Neural crest cell (in vitro differentiated cells): ENCODE measurements around the gene RICTOR. TPM values are rescaled to one million over a fixed set of nuclear protein-coding genes. Genes with fewer than 3 reads are reported as not detected.

Experiments used
- DNase-seq: peaks from one replicate; pipeline ENCODE4 v3.0.0; 2021; ENCODE audit warnings: low read depth, mixed read lengths, low spot score
- H3K27ac Mint-ChIP-seq: one replicate; pipeline ENCODE4 v1.8.0; 2021; ENCODE audit warnings: mild to moderate bottlenecking, mixed read lengths; ENCODE audit not compliant: unreplicated experiment
- H3K27me3 Mint-ChIP-seq: 2 replicates; pipeline ENCODE4 v1.8.0; 2021; ENCODE audit warnings: low read depth, mild to moderate bottlenecking, mixed read lengths
- H3K36me3 Mint-ChIP-seq: 2 replicates; pipeline ENCODE4 v1.8.0; 2021; ENCODE audit warnings: low read depth, mild to moderate bottlenecking, mixed read lengths
- H3K4me1 Mint-ChIP-seq: 2 replicates; pipeline ENCODE4 v1.8.0; 2021; ENCODE audit warnings: mixed read lengths
- H3K4me3 Mint-ChIP-seq: one replicate; pipeline ENCODE4 v1.8.0; 2021; ENCODE audit warnings: mild to moderate bottlenecking, mixed read lengths
- H3K9me3 Mint-ChIP-seq: 2 replicates; pipeline ENCODE4 v1.8.0; 2021; ENCODE audit warnings: mixed read lengths
- CTCF ChIP-seq: fragments of 200-600 bp; sonication (generic); conservative IDR thresholded peaks from 2 replicates; pipeline ENCODE4 v1.5.0; 2021; ENCODE audit warnings: antibody characterized with exemption, mild to moderate bottlenecking
- total RNA-seq: library from RNA; stranded (reverse); gene quantifications from 2 replicates; pipeline ENCODE4 v1.2.1, GENCODE V29; 2021

The RICTOR gene
- total RNA-seq, 1 donor from 2014 or later: 22.2 TPM

DNA sequence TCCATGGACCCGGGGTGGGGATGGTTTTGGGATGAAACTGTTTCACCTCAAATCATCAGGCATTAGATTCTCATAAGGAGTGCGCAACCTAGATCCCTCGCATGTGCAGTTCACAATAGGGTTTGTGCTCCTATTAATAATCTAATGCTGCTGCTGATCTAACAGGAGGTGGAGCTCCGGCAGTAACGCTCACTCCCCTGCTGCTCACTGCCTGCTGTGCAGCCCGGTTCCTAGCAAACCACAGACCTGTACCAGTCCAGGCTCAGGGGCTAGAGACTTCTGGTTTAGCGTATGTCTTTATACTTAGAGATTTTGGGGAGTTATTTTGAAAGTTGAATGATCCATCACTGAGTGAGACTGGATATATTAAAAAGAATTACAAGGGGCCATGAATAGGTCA lies 50.2 kb downstream of the RICTOR start:
- TF ChIP-seq CTCF: no peak
- no peak for DNase-seq
- Mint-ChIP-seq H3K9me3 (peaks cover 5% of the 10 kb centered on the region), H3K36me3 (peaks cover 15% of the 10 kb centered on the region), H3K4me3 (no peak overlapping the region), H3K27ac (no peak overlapping the region), H3K4me1 (peaks cover 19% of the 10 kb centered on the region), H3K27me3 (no peaks in the 10 kb centered on the region)

DNA sequence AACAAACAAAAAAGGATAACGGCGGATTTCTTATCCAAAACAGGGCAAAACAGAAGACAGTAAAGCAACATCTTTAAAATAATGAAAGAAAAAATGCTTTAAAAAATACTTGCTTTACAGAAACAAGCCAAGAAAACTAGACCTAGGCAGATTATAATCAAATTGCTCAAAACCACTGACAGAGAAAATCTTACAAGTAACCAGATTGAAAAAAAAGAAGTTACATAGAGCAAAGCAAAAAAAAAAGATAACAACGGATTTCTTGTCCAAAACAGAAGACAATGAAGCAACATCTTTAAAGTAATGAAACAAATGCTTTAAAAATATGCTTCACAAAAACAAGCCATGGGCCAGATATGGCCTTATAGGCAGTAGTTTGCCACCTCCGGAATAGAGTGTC lies 51.1 kb downstream of the RICTOR start:
- no peak overlapping the region for H3K27ac Mint-ChIP-seq
- H3K9me3 Mint-ChIP-seq: peaks cover 2% of the 10 kb centered on the region

GRCh38 chr5:39022151-39022550 lies 52.0 kb downstream of the RICTOR start:
- Mint-ChIP-seq H3K4me3 (no peak overlapping the region), H3K36me3 (peaks cover 7% of the 10 kb centered on the region), H3K27ac (no peak overlapping the region), H3K27me3 (no peaks in the 10 kb centered on the region), H3K4me1 (peaks cover 19% of the 10 kb centered on the region), H3K9me3 (peaks cover 2% of the 10 kb centered on the region)
- TF ChIP-seq CTCF: no peak
- no peak for DNase-seq

More for the DNA sequence above, 51.1 kb downstream of the RICTOR start:
- TF ChIP-seq CTCF: no peak
- Mint-ChIP-seq H3K36me3 (peaks cover 11% of the 10 kb centered on the region), H3K4me1 (peaks cover 19% of the 10 kb centered on the region), H3K4me3 (no peak overlapping the region), H3K27me3 (no peaks in the 10 kb centered on the region)
- no peak for DNase-seq

DNA sequence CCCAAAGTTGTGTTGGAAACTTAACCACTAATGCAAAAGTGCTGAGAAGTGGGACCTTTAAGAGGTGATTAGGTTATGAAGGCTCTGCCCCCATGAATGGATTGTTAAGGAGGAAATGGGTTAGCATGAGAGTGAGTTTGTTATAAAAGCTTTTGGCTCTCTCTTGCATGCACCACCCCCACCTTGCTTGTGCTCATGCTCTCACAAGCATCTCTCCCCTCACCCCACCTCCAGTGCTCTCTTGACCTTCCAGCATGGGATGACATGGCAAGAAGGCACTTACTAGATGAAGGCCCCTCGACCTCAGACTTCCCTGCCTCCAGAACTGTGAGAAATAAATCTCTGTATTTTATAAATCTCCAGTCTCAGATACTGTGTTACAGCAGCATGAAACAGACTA lies 52.8 kb downstream of the RICTOR start:
- Mint-ChIP-seq H3K9me3 (peaks cover 2% of the 10 kb centered on the region), H3K4me3 (no peak overlapping the region), H3K27me3 (no peaks in the 10 kb centered on the region), H3K4me1 (peaks cover 19% of the 10 kb centered on the region), H3K36me3 (peaks cover 7% of the 10 kb centered on the region), H3K27ac (peak overlapping the region; percentile 15)
- DNase-seq: no peak
- no peak for TF ChIP-seq CTCF

GRCh38 chr5:39020458-39020857 lies 53.7 kb downstream of the RICTOR start:
- Mint-ChIP-seq H3K27ac (no peak overlapping the region), H3K27me3 (no peaks in the 10 kb centered on the region), H3K4me1 (peaks cover 19% of the 10 kb centered on the region), H3K36me3 (peaks cover 2% of the 10 kb centered on the region), H3K4me3 (no peak overlapping the region), H3K9me3 (no peaks in the 10 kb centered on the region)
- no peak for DNase-seq
- no peak for TF ChIP-seq CTCF

DNA sequence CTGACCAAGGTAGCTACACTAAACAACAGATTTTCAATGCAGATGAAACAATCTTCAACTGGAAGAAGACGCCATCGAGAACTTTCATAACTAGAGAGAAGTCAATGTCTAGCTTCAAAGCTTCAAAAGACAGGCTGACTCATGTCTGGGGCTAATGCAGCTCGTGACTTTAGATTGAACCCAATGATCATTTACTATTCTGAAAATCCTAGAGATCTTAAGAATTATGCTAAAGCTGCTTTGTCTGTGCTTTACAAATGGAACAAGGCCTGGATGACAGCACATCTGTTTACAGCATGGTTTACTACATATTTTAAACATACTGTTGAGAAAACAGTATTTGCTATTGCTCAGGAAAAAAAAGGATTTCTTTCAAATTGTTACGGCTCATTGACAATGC lies 54.9 kb downstream of the RICTOR start:
- no peak for TF ChIP-seq CTCF
- no peak overlapping the region for H3K27ac Mint-ChIP-seq
- H3K4me3 Mint-ChIP-seq: no peak overlapping the region
- H3K36me3 Mint-ChIP-seq: peaks cover 2% of the 10 kb centered on the region
- H3K9me3 Mint-ChIP-seq: no peaks in the 10 kb centered on the region
- H3K4me1 Mint-ChIP-seq: peaks cover 19% of the 10 kb centered on the region
- DNase-seq: no peak
- no peaks in the 10 kb centered on the region for H3K27me3 Mint-ChIP-seq
